ENCODE results near the gene NNAT.
A peak's percentile ranks its signal among the peaks of the same experiment; 100 is the strongest.
"Not testable (repeated sequence)": the region's sequence is repeated elsewhere in the genome, so short reads cannot be mapped to it uniquely, and the experiment has no call there.

The NNAT gene

GRCh38 chr20:37533154-37533715 is 12.2 kb downstream of the NNAT start:
- H3K4me3 Mint-ChIP-seq: no peak overlapping the region
- no peak overlapping the region for H3K27ac Mint-ChIP-seq
- H3K9me3 Mint-ChIP-seq: no peaks in the 10 kb centered on the region
- peaks cover 8 to 13% of the 10 kb centered on the region in 2 donors for H3K27me3 Mint-ChIP-seq
- ATAC-seq (replicated peaks) (no peak), DNase-seq (no peak)
- no peaks in the 10 kb centered on the region for H3K36me3 Mint-ChIP-seq
- H3K4me1 Mint-ChIP-seq: peaks cover 23 to 31% of the 10 kb centered on the region in 2 donors

GRCh38 chr20:37534401-37535157 is 13.5 kb downstream of the NNAT start:
- H3K9me3 Mint-ChIP-seq: no peaks in the 10 kb centered on the region

GRCh38 chr20:37535443-37536132 is 14.5 kb downstream of the NNAT start:
- ATAC-seq (replicated peaks) (no peak), DNase-seq (no peak)
- Mint-ChIP-seq H3K4me1 (peaks cover 17 to 26% of the 10 kb centered on the region in 2 donors), H3K4me3 (no peak overlapping the region), H3K27ac (peak overlapping the region; percentile 73), H3K27me3 (peaks cover 13 to 32% of the 10 kb centered on the region in 2 donors), H3K36me3 (no peaks in the 10 kb centered on the region), H3K9me3 (no peaks in the 10 kb centered on the region)

More at GRCh38 chr20:37534401-37535157, 13.5 kb downstream of the NNAT start:
- Mint-ChIP-seq H3K4me3 (no peak overlapping the region), H3K27me3 (peaks cover 13 to 26% of the 10 kb centered on the region in 2 donors), H3K4me1 (peaks cover 13 to 19% of the 10 kb centered on the region in 2 donors), H3K36me3 (no peaks in the 10 kb centered on the region), H3K27ac (peak overlapping the region; percentile 73)
- peak; percentile 99 for ATAC-seq (replicated peaks)
- DNase-seq: peak; percentile 57

GRCh38 chr20:37537505-37537904 is 16.5 kb downstream of the NNAT start:
- Mint-ChIP-seq H3K36me3 (no peaks in the 10 kb centered on the region), H3K4me3 (no peak overlapping the region), H3K27ac (no peak overlapping the region), H3K4me1 (peaks cover 19 to 26% of the 10 kb centered on the region in 2 donors), H3K9me3 (no peaks in the 10 kb centered on the region), H3K27me3 (peaks cover 13 to 36% of the 10 kb centered on the region in 2 donors)
- DNase-seq: no peak
- ATAC-seq (replicated peaks): no peak

- no peaks in the 10 kb centered on the region for H3K36me3 Mint-ChIP-seq
- no peak overlapping the region for H3K27ac Mint-ChIP-seq
- ATAC-seq (replicated peaks): no peak
- H3K4me1 Mint-ChIP-seq: peaks cover 19 to 26% of the 10 kb centered on the region in 2 donors
- DNase-seq: no peak
- no peak overlapping the region for H3K4me3 Mint-ChIP-seq
- no peaks in the 10 kb centered on the region for H3K9me3 Mint-ChIP-seq
- H3K27me3 Mint-ChIP-seq: peaks cover 13 to 36% of the 10 kb centered on the region in 2 donors
These were observed 17.0 kb downstream of the NNAT start for GRCh38 chr20:37538003-37538402.

- H3K4me1 Mint-ChIP-seq: peaks cover 17 to 23% of the 10 kb centered on the region in 2 donors
- H3K27me3 Mint-ChIP-seq: peaks cover 17 to 45% of the 10 kb centered on the region in 2 donors
- no peaks in the 10 kb centered on the region for H3K36me3 Mint-ChIP-seq
- no peak overlapping the region for H3K4me3 Mint-ChIP-seq
- no peak overlapping the region for H3K27ac Mint-ChIP-seq
- no peaks in the 10 kb centered on the region for H3K9me3 Mint-ChIP-seq
- no peak for ATAC-seq (replicated peaks)
- DNase-seq: no peak
These were observed 18.4 kb downstream of the NNAT start for GRCh38 chr20:37539424-37539823.

- ATAC-seq (replicated peaks): no peak
- Mint-ChIP-seq H3K27me3 (peaks cover 17 to 45% of the 10 kb centered on the region in 2 donors), H3K27ac (no peak overlapping the region), H3K36me3 (no peaks in the 10 kb centered on the region), H3K4me3 (no peak overlapping the region), H3K9me3 (no peaks in the 10 kb centered on the region), H3K4me1 (peaks cover 12 to 17% of the 10 kb centered on the region in 2 donors)
- no peak for DNase-seq
These were observed 19.0 kb downstream of the NNAT start for GRCh38 chr20:37540001-37540400.

GRCh38 chr20:37540838-37541237 is 19.8 kb downstream of the NNAT start:
- H3K4me1 Mint-ChIP-seq; ATAC-seq (replicated peaks); DNase-seq; H3K36me3 Mint-ChIP-seq; H3K9me3 Mint-ChIP-seq; H3K4me3 Mint-ChIP-seq; H3K27ac Mint-ChIP-seq: not testable (repeated sequence)
- peaks cover 22 to 52% of the 10 kb centered on the region in 2 donors for H3K27me3 Mint-ChIP-seq

GRCh38 chr20:37541326-37541725 is 20.3 kb downstream of the NNAT start:
- no peak for ATAC-seq (replicated peaks)
- no peak overlapping the region for H3K27ac Mint-ChIP-seq

GRCh38 chr20:37542281-37542680 is 21.2 kb downstream of the NNAT start:
- no peaks in the 10 kb centered on the region for H3K9me3 Mint-ChIP-seq
- no peak overlapping the region for H3K27ac Mint-ChIP-seq
- H3K27me3 Mint-ChIP-seq: peaks cover 35 to 58% of the 10 kb centered on the region in 2 donors
- peaks cover 6 to 11% of the 10 kb centered on the region in 2 donors for H3K4me1 Mint-ChIP-seq
- no peak for ATAC-seq (replicated peaks)
- H3K4me3 Mint-ChIP-seq: no peak overlapping the region
- no peaks in the 10 kb centered on the region for H3K36me3 Mint-ChIP-seq
- DNase-seq: no peak

More at GRCh38 chr20:37541326-37541725, 20.3 kb downstream of the NNAT start:
- H3K27me3 Mint-ChIP-seq: peaks cover 26 to 56% of the 10 kb centered on the region in 2 donors
- H3K36me3 Mint-ChIP-seq: no peaks in the 10 kb centered on the region
- H3K9me3 Mint-ChIP-seq: no peaks in the 10 kb centered on the region
- no peak for DNase-seq
- no peak overlapping the region for H3K4me3 Mint-ChIP-seq
- H3K4me1 Mint-ChIP-seq: peaks cover 6 to 7% of the 10 kb centered on the region in 2 donors

GRCh38 chr20:37543828-37544227 is 22.8 kb downstream of the NNAT start:
- DNase-seq: no peak
- H3K4me1 Mint-ChIP-seq: peaks cover 6 to 16% of the 10 kb centered on the region in 2 donors

GRCh38 chr20:37544386-37544785 is 23.3 kb downstream of the NNAT start:
- Mint-ChIP-seq H3K4me3 (no peak overlapping the region), H3K4me1 (peaks cover 6 to 16% of the 10 kb centered on the region in 2 donors)
- no peak for DNase-seq

More at GRCh38 chr20:37543828-37544227, 22.8 kb downstream of the NNAT start:
- Mint-ChIP-seq H3K27ac (no peak overlapping the region), H3K36me3 (no peaks in the 10 kb centered on the region), H3K9me3 (no peaks in the 10 kb centered on the region), H3K27me3 (peaks cover 27 to 51% of the 10 kb centered on the region in 2 donors), H3K4me3 (no peak overlapping the region)
- ATAC-seq (replicated peaks): no peak

GRCh38 chr20:37545516-37545915 is 24.5 kb downstream of the NNAT start:
- Mint-ChIP-seq H3K4me3 (no peak overlapping the region), H3K27me3 (peaks cover 32 to 46% of the 10 kb centered on the region in 2 donors), H3K36me3 (peaks cover 0 to 3% of the 10 kb centered on the region in 2 donors), H3K9me3 (peaks cover 2 to 5% of the 10 kb centered on the region in 2 donors), H3K27ac (no peak overlapping the region), H3K4me1 (peaks cover 2 to 9% of the 10 kb centered on the region in 2 donors)
- no peak for ATAC-seq (replicated peaks)
- no peak for DNase-seq

More at GRCh38 chr20:37544386-37544785, 23.3 kb downstream of the NNAT start:
- peaks cover 0 to under 1% of the 10 kb centered on the region in 2 donors for H3K36me3 Mint-ChIP-seq
- peaks cover 27 to 47% of the 10 kb centered on the region in 2 donors for H3K27me3 Mint-ChIP-seq
- peaks cover 0 to under 1% of the 10 kb centered on the region in 2 donors for H3K9me3 Mint-ChIP-seq
- no peak for ATAC-seq (replicated peaks)
- no peak overlapping the region for H3K27ac Mint-ChIP-seq

- peaks cover 2 to 5% of the 10 kb centered on the region in 2 donors for H3K9me3 Mint-ChIP-seq
- H3K4me3 Mint-ChIP-seq: no peak overlapping the region
- DNase-seq: no peak
These were observed 26.9 kb downstream of the NNAT start for GRCh38 chr20:37547912-37548311.

More at GRCh38 chr20:37547912-37548311, 26.9 kb downstream of the NNAT start:
- ATAC-seq (replicated peaks): no peak
- H3K27ac Mint-ChIP-seq: no peak overlapping the region
- peaks cover 0 to 3% of the 10 kb centered on the region in 2 donors for H3K36me3 Mint-ChIP-seq
- peaks cover 0 to 15% of the 10 kb centered on the region in 2 donors for H3K4me1 Mint-ChIP-seq
- peaks cover 35 to 58% of the 10 kb centered on the region in 2 donors for H3K27me3 Mint-ChIP-seq

Measured in stimulated activated naive B cell treated with anti-CD40 and anti-IgM and Interleukin-4, amounts not matched to agents 10 μg/mL and 1 μg/mL and 100 μg/mL, for 72 hours (primary cell).